Peyer's patch (tissue), 4 donors: Measurements from ENCODE around the gene SLC12A9. TPM values are rescaled to one million over a fixed set of nuclear protein-coding genes. Genes with fewer than 3 reads are reported as not detected.
"Not testable (repeated sequence)": the region's sequence is repeated elsewhere in the genome, so short reads cannot be mapped to it uniquely, and the experiment has no call there.

Source experiments
- DNase-seq, 3 donors: peaks; one replicate each; pipeline ENCODE4 v3.0.0-alpha.2; 2017 to 2019
- H3K27ac ChIP-seq, 4 donors: fragments of 200-600 bp; sonication (generic); one replicate each; pipeline ENCODE4 v1.5.1; 2016 to 2019
- H3K27me3 ChIP-seq, 2 donors: fragments of 200-600 bp; sonication (generic); one replicate each; pipeline ENCODE4 v1.5.1; 2019
- H3K36me3 ChIP-seq, 3 donors: fragments of 200-600 bp; sonication (generic); one replicate each; pipeline ENCODE4 v1.5.1; 2016 to 2019
- H3K4me1 ChIP-seq, 4 donors: fragments of 200-600 bp; sonication (generic); one replicate each; pipeline ENCODE4 v1.5.1; 2016 to 2019
- H3K4me3 ChIP-seq, 4 donors: fragments of 200-600 bp; sonication (generic); 1 replicate in 3 of 4; 2 replicates in 1 of 4; pipeline ENCODE4 v1.5.1; 2016 to 2019; ENCODE audit warnings: mild to moderate bottlenecking in 1 of 4
- H3K9me3 ChIP-seq, 4 donors: fragments of 200-600 bp; sonication (generic); one replicate each; pipeline ENCODE4 v1.5.1; 2016 to 2019; ENCODE audit warnings: mild to moderate bottlenecking in 1 of 4
- CTCF ChIP-seq, 6 experiments: fragments of 450-650 bp in 4 of 6; fragments of 200-600 bp in 2 of 6; sonication (generic) in 1 of 6; IDR thresholded peaks; one replicate each; pipeline ENCODE4 v1.5.1; 2017 to 2019; ENCODE audit warnings: antibody characterized with exemption in 6 of 6, mild to moderate bottlenecking in 3 of 6, moderate library complexity in 1 of 6
- POLR2A ChIP-seq, 2 donors: fragments of 450-650 bp; IDR thresholded peaks; one replicate each; pipeline ENCODE4 v1.5.1; 2017; ENCODE audit warnings: antibody characterized with exemption in 2 of 2, mild to moderate bottlenecking in 2 of 2, moderate library complexity in 2 of 2
- total RNA-seq, 4 donors: library from RNA; depleted of rRNA; stranded (reverse); fragments of >200 nt; gene quantifications; one replicate each; pipeline ENCODE4 v1.1.0, GENCODE V29; 2016

Gene SLC12A9
- total RNA-seq, 4 donors from 2014 or later, result 24.8 to 51.1 (median 28.2) TPM

GRCh38 chr7:100808354-100808875 lies 44.1 kb upstream of the SLC12A9 start:
- Histone ChIP-seq H3K36me3 (peaks cover 0 to 69% (median 0%) of the 10 kb centered on the region in 3 donors), H3K4me1 (peaks cover 0 to 6% (median 4%) of the 10 kb centered on the region in 4 donors), H3K4me3 (no peak overlapping the region), H3K27me3 (no peaks in the 10 kb centered on the region), H3K27ac (no peak overlapping the region), H3K9me3 (no peaks in the 10 kb centered on the region)
- DNase-seq, result no peak
- TF ChIP-seq CTCF (IDR thresholded peaks at IDR 0.05), result no peak
- no peak for TF ChIP-seq POLR2A (IDR thresholded peaks at IDR 0.05)

GRCh38 chr7:100811480-100811879 lies 41.0 kb upstream of the SLC12A9 start:
- Histone ChIP-seq H3K9me3 (no peaks in the 10 kb centered on the region), H3K27ac (no peak overlapping the region), H3K36me3 (peaks cover 0 to 77% (median 0%) of the 10 kb centered on the region in 3 donors), H3K4me1 (no peaks in the 10 kb centered on the region), H3K4me3 (no peak overlapping the region), H3K27me3 (no peaks in the 10 kb centered on the region)
- no peak for DNase-seq
- TF ChIP-seq CTCF (IDR thresholded peaks at IDR 0.05), result no peak
- no peak for TF ChIP-seq POLR2A (IDR thresholded peaks at IDR 0.05)

GRCh38 chr7:100812729-100813128 lies 39.8 kb upstream of the SLC12A9 start:
- TF ChIP-seq POLR2A (IDR thresholded peaks at IDR 0.05), result no peak
- no peak for TF ChIP-seq CTCF (IDR thresholded peaks at IDR 0.05)
- no peaks in the 10 kb centered on the region for H3K27me3 ChIP-seq
- peaks cover 0 to 68% (median 0%) of the 10 kb centered on the region in 3 donors for H3K36me3 ChIP-seq
- DNase-seq, result no peak
- no peak overlapping the region for H3K4me3 ChIP-seq
- H3K4me1 ChIP-seq, result no peaks in the 10 kb centered on the region
- no peaks in the 10 kb centered on the region for H3K9me3 ChIP-seq
- H3K27ac ChIP-seq, result no peak overlapping the region

- not testable (repeated sequence) for H3K4me3 ChIP-seq, H3K27me3 ChIP-seq, DNase-seq, H3K4me1 ChIP-seq, H3K9me3 ChIP-seq, H3K27ac ChIP-seq
- peaks cover 0 to 67% (median 0%) of the 10 kb centered on the region in 3 donors for H3K36me3 ChIP-seq
Measured at GRCh38 chr7:100816515-100816914, 36.0 kb upstream of the SLC12A9 start.

- no peak for TF ChIP-seq CTCF (IDR thresholded peaks at IDR 0.05)
- TF ChIP-seq POLR2A (IDR thresholded peaks at IDR 0.05), result no peak
- H3K36me3 ChIP-seq, result peaks cover 0 to 69% (median 0%) of the 10 kb centered on the region in 3 donors
Measured at GRCh38 chr7:100817097-100817496, 35.4 kb upstream of the SLC12A9 start.

GRCh38 chr7:100818366-100818765 lies 34.1 kb upstream of the SLC12A9 start:
- no peaks in the 10 kb centered on the region for H3K4me1 ChIP-seq
- TF ChIP-seq POLR2A (IDR thresholded peaks at IDR 0.05), result no peak
- no peak for TF ChIP-seq CTCF (IDR thresholded peaks at IDR 0.05)
- H3K4me3 ChIP-seq, result no peak overlapping the region
- H3K36me3 ChIP-seq, result peaks cover 0 to 67% (median 0%) of the 10 kb centered on the region in 3 donors
- no peaks in the 10 kb centered on the region for H3K27me3 ChIP-seq
- H3K9me3 ChIP-seq, result no peaks in the 10 kb centered on the region
- no peak overlapping the region for H3K27ac ChIP-seq
- DNase-seq, result no peak

More at GRCh38 chr7:100817097-100817496, 35.4 kb upstream of the SLC12A9 start:
- no peak for DNase-seq
- Histone ChIP-seq H3K4me1 (no peaks in the 10 kb centered on the region), H3K4me3 (no peak overlapping the region), H3K27me3 (no peaks in the 10 kb centered on the region), H3K9me3 (no peaks in the 10 kb centered on the region), H3K27ac (no peak overlapping the region)
